GM21723 (cell line): ENCODE data around the gene ESRRA.
A peak's percentile ranks its signal among the peaks of the same experiment; 100 is the strongest.

Source experiments
- ATAC-seq: cut with Tn5 transposase; IDR thresholded peaks from one replicate; pipeline ENCODE4 v1.9.1; 2021; ENCODE audit warnings: mild to moderate bottlenecking, moderate library complexity; ENCODE audit not compliant: unreplicated experiment

ESRRA gene

DNA sequence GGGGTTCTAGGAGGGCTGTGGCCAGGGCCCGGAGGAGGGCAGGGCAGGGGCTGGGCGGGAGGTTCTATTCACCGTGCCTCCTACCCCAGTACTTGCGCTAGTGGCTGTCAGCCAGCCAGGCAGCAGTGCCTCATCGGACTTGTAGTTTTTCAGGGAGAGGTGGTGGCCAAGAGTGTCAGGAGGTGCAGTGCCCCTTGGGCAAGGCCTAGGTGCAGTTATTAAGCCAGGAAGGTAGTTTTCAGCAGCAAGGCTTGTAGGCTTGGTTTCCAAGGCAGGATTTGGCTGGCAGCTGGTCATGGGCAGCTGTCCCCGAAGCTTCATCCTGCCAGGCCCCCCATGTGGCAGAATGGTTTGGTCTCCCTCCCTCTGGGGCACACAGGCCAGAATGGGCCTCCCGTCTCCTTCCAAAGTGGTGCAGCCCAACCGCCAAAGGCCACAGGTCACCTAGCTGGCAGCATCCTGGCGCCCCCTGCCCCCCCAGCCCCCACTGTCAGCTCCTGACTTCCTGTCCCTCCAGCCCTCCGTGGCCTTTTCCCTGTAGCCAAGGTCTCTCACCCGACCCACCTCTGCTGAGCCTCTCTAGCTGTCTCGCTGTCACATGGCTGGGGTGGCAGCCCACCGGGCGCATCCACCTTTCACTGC is 43.2 kb downstream of the ESRRA start:
- no peak for ATAC-seq

- no peak for ATAC-seq
These were observed 43.7 kb downstream of the ESRRA start for GRCh38 chr11:64349025-64349387.

DNA sequence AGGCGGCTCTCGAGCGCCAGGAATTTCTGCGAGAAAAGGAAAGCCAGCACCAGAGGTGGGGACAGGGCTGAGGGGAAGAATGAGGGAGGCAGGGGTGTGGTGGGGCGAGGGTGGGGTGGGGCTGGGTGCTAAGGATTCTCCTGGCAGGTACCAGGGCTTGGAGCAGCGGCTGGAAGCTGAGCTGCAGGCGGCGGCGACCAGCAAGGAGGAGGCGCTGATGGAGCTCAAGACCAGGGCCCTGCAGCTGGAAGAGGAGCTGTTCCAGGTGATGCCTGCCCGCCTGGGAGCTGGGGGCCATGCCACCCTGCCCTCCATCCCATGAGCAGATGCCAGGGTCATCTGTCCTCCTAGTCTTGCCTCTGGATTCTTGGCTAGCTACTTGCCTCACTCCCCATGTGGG is 44.1 kb downstream of the ESRRA start:
- no peak for ATAC-seq

- ATAC-seq = no peak
These were observed 45.9 kb downstream of the ESRRA start for GRCh38 chr11:64351136-64351631.

DNA sequence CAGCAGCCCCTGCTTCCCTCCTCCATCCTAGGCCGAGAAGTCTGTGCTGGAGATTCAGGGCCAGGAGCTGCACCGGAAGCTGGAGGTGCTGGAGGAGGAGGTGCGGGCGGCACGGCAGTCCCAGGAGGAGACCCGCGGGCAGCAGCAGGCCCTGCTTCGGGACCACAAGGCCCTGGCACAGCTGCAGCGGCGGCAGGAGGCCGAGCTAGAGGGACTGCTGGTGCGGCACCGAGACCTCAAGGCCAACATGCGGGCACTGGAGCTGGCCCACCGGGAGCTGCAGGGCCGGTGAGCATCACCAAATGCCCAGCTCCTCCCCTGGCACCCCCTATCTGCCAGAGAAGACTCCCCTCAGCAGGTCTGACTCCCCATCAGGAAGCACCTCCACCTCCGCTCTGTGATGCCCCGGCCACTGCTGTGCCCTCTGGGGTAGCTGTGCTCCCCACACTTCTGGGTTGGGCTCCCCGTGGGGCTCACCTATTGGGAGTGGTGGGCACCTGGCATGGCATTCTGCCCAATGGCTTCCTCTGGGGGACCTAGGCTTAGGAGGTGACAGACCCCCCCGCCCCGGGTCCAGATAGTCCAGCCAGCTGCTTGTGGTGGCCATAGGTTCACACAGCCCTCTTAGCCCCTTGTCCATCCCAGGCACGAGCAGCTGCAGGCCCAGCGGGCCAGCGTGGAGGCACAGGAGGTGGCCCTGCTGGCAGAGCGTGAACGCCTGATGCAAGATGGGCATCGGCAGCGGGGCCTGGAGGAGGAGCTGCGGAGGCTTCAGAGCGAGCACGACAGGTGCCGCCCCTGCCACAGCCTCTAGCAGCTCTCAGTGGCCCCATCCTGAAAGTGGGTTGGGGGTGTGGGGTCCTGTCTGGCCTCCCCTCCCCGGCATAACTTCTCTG is 47.0 kb downstream of the ESRRA start:
- no peak for ATAC-seq

GRCh38 chr11:64352995-64353714 is 47.8 kb downstream of the ESRRA start:
- ATAC-seq = no peak

GRCh38 chr11:64353715-64354506 is 48.6 kb downstream of the ESRRA start:
- no peak for ATAC-seq

GRCh38 chr11:64355078-64355940 is 50.0 kb downstream of the ESRRA start:
- no peak for ATAC-seq

- no peak for ATAC-seq
These were observed 51.4 kb downstream of the ESRRA start for GRCh38 chr11:64356498-64357411.

DNA sequence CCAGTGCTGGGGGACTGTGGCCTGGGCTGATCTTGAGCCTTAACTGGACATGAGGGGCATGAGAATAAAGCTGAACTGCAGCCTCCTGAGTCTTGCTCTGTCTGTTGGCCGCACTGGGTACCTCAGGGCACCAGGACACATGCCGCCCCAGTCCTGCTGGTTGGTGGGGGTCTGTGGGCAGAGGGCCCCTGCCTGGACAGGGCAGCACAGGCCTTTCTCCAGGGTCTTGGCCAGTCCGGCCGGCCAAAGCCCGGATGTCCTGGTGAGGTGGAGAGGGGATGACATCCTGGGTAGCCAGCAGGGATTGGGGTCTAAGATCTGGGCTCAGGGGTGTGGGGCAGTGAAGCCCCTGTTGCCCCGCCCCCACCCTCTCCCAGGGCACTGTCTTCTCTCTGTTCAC is 52.1 kb downstream of the ESRRA start:
- no peak for ATAC-seq

GRCh38 chr11:64357904-64358535 is 52.7 kb downstream of the ESRRA start:
- no peak for ATAC-seq

DNA sequence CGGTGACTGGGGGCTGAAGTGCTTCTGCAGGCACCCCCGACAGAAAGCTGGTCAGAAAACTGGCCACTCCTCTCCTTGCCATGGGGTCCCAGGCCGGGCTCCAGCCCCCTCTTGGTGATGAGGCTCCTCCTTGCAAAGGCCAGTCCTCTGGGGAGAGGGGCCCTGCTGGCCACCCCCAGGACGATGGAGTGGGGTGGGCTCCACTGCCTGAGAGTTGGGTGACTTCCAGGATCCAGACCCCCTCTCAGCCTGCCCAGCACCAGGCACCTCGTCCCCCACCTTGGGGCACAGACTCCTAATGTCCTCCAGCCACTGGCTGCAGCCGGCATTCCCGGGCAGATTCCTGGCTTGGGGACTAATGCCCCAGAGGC is 53.2 kb downstream of the ESRRA start:
- no peak for ATAC-seq

DNA sequence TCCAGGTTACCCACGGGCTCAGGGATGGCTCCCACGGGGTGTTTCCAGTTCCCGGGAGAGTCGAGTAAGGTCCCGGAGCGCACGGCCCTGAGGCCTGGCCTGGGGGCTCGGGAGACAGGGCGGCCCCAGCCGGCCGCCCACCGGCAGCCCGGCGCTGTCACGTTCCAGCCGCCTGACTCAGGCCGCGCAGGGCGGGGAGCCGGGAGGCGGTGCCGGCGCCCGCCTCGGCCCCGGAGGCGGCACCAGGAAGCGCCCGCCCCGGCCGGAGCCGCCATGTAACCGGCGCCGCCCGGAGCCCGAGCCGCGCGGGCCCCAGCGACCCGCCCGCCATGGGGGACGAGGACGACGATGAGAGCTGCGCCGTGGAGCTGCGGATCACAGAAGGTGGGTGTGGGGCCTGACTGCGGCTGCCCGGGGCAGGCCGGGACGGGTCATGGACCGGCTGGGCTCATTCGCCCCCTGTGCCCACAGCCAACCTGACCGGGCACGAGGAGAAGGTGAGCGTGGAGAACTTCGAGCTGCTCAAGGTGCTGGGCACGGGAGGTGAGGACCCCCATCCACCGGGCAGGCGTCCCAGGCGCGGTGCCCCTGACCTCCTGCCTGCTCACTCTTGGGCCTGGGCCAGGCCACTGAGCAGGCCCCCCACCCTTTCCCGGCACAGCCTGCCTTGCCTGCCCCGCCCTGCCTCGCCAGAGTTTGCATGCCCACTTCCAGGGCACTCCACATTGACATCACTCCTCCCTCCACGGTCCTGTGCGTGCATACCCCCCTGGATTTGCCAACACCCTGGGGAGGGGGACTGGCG is 53.8 kb downstream of the ESRRA start, which contains the start of gene RPS6KA4:
Gene RPS6KA4 (plus strand): TSS at position 256 of the 805 bp plus-strand sequence. CDS start 74 bp downstream, at position 330.
- peak; percentile 62 for ATAC-seq

DNA sequence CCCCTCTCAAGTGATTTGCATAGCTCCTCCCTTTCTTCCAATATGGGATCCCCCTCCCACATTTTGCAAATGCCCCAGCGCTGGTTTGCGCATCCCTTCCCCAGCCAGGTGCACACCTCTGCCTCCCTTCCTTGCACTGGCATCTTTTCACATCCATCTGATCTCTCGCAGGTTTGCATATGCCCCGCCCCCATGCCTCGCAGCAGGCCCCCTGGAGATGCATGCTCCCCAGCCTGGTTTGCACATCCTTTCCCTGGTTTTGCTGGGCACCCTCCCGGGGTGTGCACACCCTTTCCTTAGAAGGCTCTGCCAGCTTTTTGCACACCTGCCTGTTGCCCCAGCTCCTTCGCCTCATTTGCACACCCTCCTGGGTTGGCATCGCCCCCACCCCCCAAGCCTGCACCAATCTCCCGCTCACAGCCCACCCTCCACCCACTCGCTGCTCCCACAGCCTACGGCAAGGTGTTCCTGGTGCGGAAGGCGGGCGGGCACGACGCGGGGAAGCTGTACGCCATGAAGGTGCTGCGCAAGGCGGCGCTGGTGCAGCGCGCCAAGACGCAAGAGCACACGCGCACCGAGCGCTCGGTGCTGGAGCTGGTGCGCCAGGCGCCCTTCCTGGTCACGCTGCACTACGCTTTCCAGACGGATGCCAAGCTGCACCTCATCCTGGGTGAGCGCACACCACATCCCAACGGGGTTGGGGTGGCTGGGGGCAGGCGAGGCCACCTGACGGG is 54.6 kb downstream of the ESRRA start:
- no peak for ATAC-seq

- no peak for ATAC-seq
These were observed 55.2 kb downstream of the ESRRA start for GRCh38 chr11:64360448-64360921.

DNA sequence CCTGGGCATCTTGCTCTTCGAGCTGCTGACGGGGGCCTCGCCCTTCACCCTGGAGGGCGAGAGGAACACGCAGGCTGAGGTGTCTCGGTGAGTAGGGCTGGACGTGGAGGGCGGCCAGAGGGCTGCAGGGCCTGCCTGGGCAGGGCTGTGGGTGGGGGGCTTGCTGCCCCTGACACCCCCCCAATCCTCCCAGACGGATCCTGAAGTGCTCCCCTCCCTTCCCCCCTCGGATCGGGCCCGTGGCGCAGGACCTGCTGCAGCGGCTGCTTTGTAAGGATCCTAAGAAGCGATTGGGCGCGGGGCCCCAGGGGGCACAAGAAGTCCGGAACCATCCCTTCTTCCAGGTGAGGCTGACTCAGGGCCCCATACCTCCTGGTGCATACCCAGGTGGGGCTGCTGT is 56.3 kb downstream of the ESRRA start:
- ATAC-seq = no peak

DNA sequence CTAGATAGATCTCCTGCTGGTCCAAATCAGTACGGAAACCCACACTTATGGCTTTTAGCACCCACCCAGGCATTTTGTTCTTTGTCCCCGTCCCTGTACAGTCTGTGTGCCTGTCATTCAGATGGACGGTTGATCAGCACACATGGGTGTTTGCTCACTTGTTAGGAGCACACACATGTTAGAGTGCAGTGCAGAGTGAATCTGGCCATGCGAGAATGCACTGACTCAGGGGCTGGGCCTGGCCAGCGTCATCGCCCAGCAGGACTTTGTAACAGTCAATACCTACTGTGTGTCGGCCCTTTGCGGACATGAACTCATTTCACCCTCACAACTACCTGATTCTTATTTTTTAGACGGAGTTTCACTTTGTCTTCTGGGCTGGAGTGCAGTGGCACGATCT is 57.0 kb downstream of the ESRRA start:
- ATAC-seq = no peak
